HCT116 (cell line): ENCODE measurements around the gene TMEM40. TPM values are rescaled to one million over a fixed set of nuclear protein-coding genes. Genes with fewer than 3 reads are reported as not detected.

ENCODE experiments used
- ATAC-seq: fragments of 200-7000 bp; cut with Tn5 transposase; 2 replicates; pipeline ENCODE4 v1.9.1; 2020; ENCODE audit warnings: mild to moderate bottlenecking, moderate library complexity
- BruUV-seq: library from RNA; stranded (reverse); fragments of 400-500 nt; replicated peaks from 2 replicates; lab custom pipeline; 2021; lab: Mats Ljungman, UMichigan
- CTCF ChIA-PET: fragments of 300-600 bp; sonication (Branson Sonifier 250); formaldehyde crosslinking; loops from one replicate; lab custom pipeline; 2021; ENCODE audit warnings: antibody characterized with exemption; lab: Charles Lee
- POLR2A ChIA-PET: fragments of 300-600, 350-600 bp; sonication (Branson Sonifier 250); formaldehyde crosslinking; loops from one replicate; lab custom pipeline; 2021; ENCODE audit warnings: antibody characterized with exemption; lab: Charles Lee
- RAD21 ChIA-PET, 2 experiments: fragments of 300-600 bp; sonication (Branson Sonifier 250); formaldehyde crosslinking; loops; one replicate each; lab custom pipeline; 2023; ENCODE audit warnings: low total read pairs in 2 of 2; ENCODE audit not compliant: uncharacterized antibody in 2 of 2, unreplicated experiment in 2 of 2, low non-redundant PET in 1 of 2; lab: Charles Lee
- DNase-seq: peaks from one replicate; pipeline ENCODE4 v3.0.0-alpha.2; 2010; ENCODE audit warnings: low read depth, low spot score
- H2AFZ ChIP-seq: fragments of 200-600 bp; shearing (Covaris generic), sonication (generic); 2 replicates; pipeline ENCODE4 v1.6.1; 2017; ENCODE audit warnings: low read depth, mixed run types, mixed read lengths, antibody characterized with exemption, low read length; ENCODE audit not compliant: poor library complexity, severe bottlenecking
- H3K27ac ChIP-seq: 2 replicates; pipeline ENCODE4 v1.5.1; 2012; ENCODE audit warnings: low read depth, low read length
- H3K27me3 ChIP-seq: fragments of 200-600 bp; sonication (generic); 2 replicates; pipeline ENCODE4 v1.6.1; 2016; ENCODE audit warnings: mixed run types, low read length, mixed read lengths; ENCODE audit not compliant: insufficient read depth
- H3K36me3 ChIP-seq, 2 experiments: fragments of 200-500 bp in 1 of 2; fragments of 200-600 bp in 1 of 2; sonication (Bioruptor generic) in 1 of 2; sonication (generic) in 1 of 2; 2 replicates each; pipeline versions ENCODE4 v1.5.1 to v1.6.1; 2014 to 2016; ENCODE audit warnings: low read length in 2 of 2, inconsistent platforms in 1 of 2, mixed read lengths in 1 of 2, mixed run types in 1 of 2; ENCODE audit not compliant: insufficient read depth in 2 of 2, control insufficient read depth in 1 of 2
- H3K4me1 ChIP-seq, 2 experiments: fragments of 200-600 bp in 1 of 2; sonication (generic) in 1 of 2; 2 replicates each; pipeline versions ENCODE4 v1.5.1 to v1.6.1; 2012 to 2017; ENCODE audit warnings: low read length in 2 of 2, inconsistent platforms in 1 of 2, mild to moderate bottlenecking in 1 of 2, mixed read lengths in 1 of 2, mixed run types in 1 of 2, moderate library complexity in 1 of 2; ENCODE audit not compliant: insufficient read depth in 2 of 2, control insufficient read depth in 1 of 2
- H3K4me2 ChIP-seq: fragments of 200-600 bp; sonication (generic); 2 replicates; pipeline ENCODE4 v1.6.1; 2017; ENCODE audit warnings: mixed run types, low read length, mixed read lengths
- H3K4me3 ChIP-seq, 2 experiments: fragments of 200-600 bp in 1 of 2; sonication (generic) in 1 of 2; replicated peaks in 1 of 2; 2 replicates each; pipeline ENCODE4 v1.5.1; 2011 to 2016; ENCODE audit warnings: low read length in 2 of 2, control low read depth in 1 of 2, low read depth in 1 of 2, mild to moderate bottlenecking in 1 of 2, mixed read lengths in 1 of 2, mixed run types in 1 of 2
- H3K79me2 ChIP-seq: fragments of 200-600 bp; sonication (generic); 2 replicates; pipeline ENCODE4 v1.6.1; 2017; ENCODE audit warnings: mild to moderate bottlenecking, mixed run types, low read length, moderate library complexity, mixed read lengths; ENCODE audit not compliant: insufficient read depth
- H3K9ac ChIP-seq: fragments of 200-600 bp; sonication (generic); 2 replicates; pipeline ENCODE4 v1.6.1; 2016; ENCODE audit warnings: low read length, mixed read lengths
- H3K9me2 ChIP-seq: fragments of 200-600 bp; sonication (generic), shearing (Covaris generic); 2 replicates; pipeline ENCODE4 v1.6.1; 2017; ENCODE audit warnings: mixed run types, mild to moderate bottlenecking, moderate library complexity; ENCODE audit not compliant: insufficient read depth
- H3K9me3 ChIP-seq, 2 experiments: fragments of 200-500 bp in 1 of 2; fragments of 200-600 bp in 1 of 2; sonication (Bioruptor generic) in 1 of 2; sonication (generic) in 1 of 2; 2 replicates each; pipeline ENCODE4 v1.6.1; 2014 to 2017; ENCODE audit warnings: low read length in 2 of 2, mixed read lengths in 2 of 2, inconsistent platforms in 1 of 2, low read depth in 1 of 2, mild to moderate bottlenecking in 1 of 2, mixed run types in 1 of 2, moderate library complexity in 1 of 2; ENCODE audit not compliant: control insufficient read depth in 1 of 2, insufficient read depth in 1 of 2
- H4K20me1 ChIP-seq: fragments of 200-600 bp; sonication (generic), shearing (Covaris generic); 2 replicates; pipeline ENCODE4 v1.6.1; 2017; ENCODE audit warnings: mixed run types, mild to moderate bottlenecking, moderate library complexity; ENCODE audit not compliant: insufficient read depth
- EZH2 ChIP-seq: fragments of 200-600 bp; sonication (generic); IDR thresholded peaks from 2 replicates; pipeline ENCODE4 v1.6.1; 2017; ENCODE audit warnings: antibody characterized with exemption, mixed run types
- FOSL1 ChIP-seq: IDR thresholded peaks from 2 replicates; pipeline ENCODE4 v1.6.1; 2012; ENCODE audit warnings: low read depth
- JUND ChIP-seq: IDR thresholded peaks from 2 replicates; pipeline ENCODE4 v1.6.1; 2012
- POLR2A ChIP-seq: IDR thresholded peaks from 2 replicates; pipeline ENCODE4 v1.7.0; 2011; ENCODE audit warnings: borderline replicate concordance; ENCODE audit not compliant: insufficient read depth, insufficient read length; ENCODE audit errors: extremely low read depth
- RAD21 ChIP-seq: IDR thresholded peaks from 2 replicates; pipeline ENCODE4 v1.6.1; 2012; ENCODE audit warnings: low read depth, mild to moderate bottlenecking
- TCF7L2 ChIP-seq: IDR thresholded peaks from 2 replicates; pipeline ENCODE4 v1.7.0; 2011; ENCODE audit warnings: borderline replicate concordance, inconsistent platforms; ENCODE audit not compliant: insufficient read depth, insufficient read length; ENCODE audit errors: extremely low read depth
- ZFX ChIP-seq: fragments of 450-650 bp; IDR thresholded peaks from 2 replicates; pipeline ENCODE4 v1.6.1; 2017
- intact Hi-C: fragments of 100-400 bp; cut with micrococcal nuclease; formaldehyde crosslinking; loops from 2 replicates; pipeline ENCODE4 v1.10.0; 2022
- total RNA-seq: library from RNA; stranded (reverse); gene quantifications from one replicate; pipeline ENCODE4 v1.2.1, GENCODE V29; 2021; ENCODE audit not compliant: unreplicated experiment
- TF ChIP-seq, protein P1 (sequence below): IDR thresholded peaks from 2 replicates; pipeline ENCODE4 v1.6.1; 2011; ENCODE audit warnings: mild to moderate bottlenecking, low read length, moderate library complexity; ENCODE audit not compliant: insufficient replicate concordance; ENCODE audit errors: extremely low read depth

TMEM40 gene
- total RNA-seq, 1 experiment from 2014 or later = 12.3 TPM

DNA sequence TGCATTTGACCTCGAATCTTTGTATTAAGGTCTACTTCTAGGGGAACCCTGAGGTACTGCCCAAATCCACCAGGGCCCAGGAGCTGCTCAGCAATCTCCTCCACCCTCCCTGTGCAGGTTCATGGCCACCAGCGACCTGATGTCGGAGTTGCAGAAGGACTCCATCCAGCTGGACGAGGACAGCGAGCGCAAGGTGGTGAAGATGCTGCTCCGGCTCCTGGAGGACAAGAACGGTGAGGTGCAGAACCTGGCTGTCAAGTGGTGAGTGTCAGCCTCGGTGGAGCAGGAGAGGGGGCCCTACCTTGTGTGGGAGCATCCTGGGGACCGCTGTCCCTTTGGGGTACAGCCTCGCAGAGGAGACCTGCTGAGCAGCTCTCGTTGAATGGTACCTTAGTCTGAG, 44.3 kb upstream of the TMEM40 start:
- RAD21 ChIA-PET = no interaction called here
- Histone ChIP-seq H3K9me3 (no peaks in the 10 kb centered on the region), H3K9ac (no peak overlapping the region), H3K27ac (no peak overlapping the region), H3K79me2 (no peaks in the 10 kb centered on the region), H3K4me3 (no peak overlapping the region), H3K4me1 (no peaks in the 10 kb centered on the region), H4K20me1 (no peaks in the 10 kb centered on the region), H3K9me2 (no peaks in the 10 kb centered on the region), H3K36me3 (no peaks in the 10 kb centered on the region), H3K27me3 (no peaks in the 10 kb centered on the region), H2AFZ (no peak overlapping the region), H3K4me2 (no peak overlapping the region)
- no peak for ATAC-seq
- CTCF ChIA-PET = no interaction called here
- intact Hi-C loops = no loop called here
- POLR2A ChIA-PET = no interaction called here
- no TSS peak for BruUV-seq
- DNase-seq = no peak
- TF ChIP-seq EZH2 (no peak), FOSL1 (no peak), JUND (no peak), RAD21 (no peak), ZFX (no peak), POLR2A (no peak), TCF7L2 (no peak)
- TF ChIP-seq, protein P1, sequence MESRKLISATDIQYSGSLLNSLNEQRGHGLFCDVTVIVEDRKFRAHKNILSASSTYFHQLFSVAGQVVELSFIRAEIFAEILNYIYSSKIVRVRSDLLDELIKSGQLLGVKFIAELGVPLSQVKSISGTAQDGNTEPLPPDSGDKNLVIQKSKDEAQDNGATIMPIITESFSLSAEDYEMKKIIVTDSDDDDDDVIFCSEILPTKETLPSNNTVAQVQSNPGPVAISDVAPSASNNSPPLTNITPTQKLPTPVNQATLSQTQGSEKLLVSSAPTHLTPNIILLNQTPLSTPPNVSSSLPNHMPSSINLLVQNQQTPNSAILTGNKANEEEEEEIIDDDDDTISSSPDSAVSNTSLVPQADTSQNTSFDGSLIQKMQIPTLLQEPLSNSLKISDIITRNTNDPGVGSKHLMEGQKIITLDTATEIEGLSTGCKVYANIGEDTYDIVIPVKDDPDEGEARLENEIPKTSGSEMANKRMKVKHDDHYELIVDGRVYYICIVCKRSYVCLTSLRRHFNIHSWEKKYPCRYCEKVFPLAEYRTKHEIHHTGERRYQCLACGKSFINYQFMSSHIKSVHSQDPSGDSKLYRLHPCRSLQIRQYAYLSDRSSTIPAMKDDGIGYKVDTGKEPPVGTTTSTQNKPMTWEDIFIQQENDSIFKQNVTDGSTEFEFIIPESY = no peak
